ENCODE results near the gene SPOCK1. TPM values are rescaled to one million over a fixed set of nuclear protein-coding genes. Genes with fewer than 3 reads are reported as not detected.
"Not testable (repeated sequence)": the region's sequence is repeated elsewhere in the genome, so short reads cannot be mapped to it uniquely, and the experiment has no call there.

SPOCK1 gene
- total RNA-seq, 1 experiment from 2014 or later, result 10.9 TPM

GRCh38 chr5:137260820-137261695 is 238.1 kb downstream of the SPOCK1 start:
- H2BK5ac ChIP-seq (ENCODE audit: insufficient read length, low read length), result no peak overlapping the region
- no peak overlapping the region for H2BK20ac ChIP-seq (ENCODE audit: low read depth, low read length, poor library complexity, severe bottlenecking)
- H3K79me2 ChIP-seq (ENCODE audit: insufficient read depth, low read length), result no peaks in the 10 kb centered on the region
- no peak overlapping the region for H2BK15ac ChIP-seq (ENCODE audit: low read depth, low read length)
- H3K36me3 Mint-ChIP-seq (ENCODE audit: insufficient read depth in 1 of 3, low read depth in 3 of 3), result no peaks in the 10 kb centered on the region; a peak in 1 of 7 replicates
- no peak for TF ChIP-seq CTCF (conservative IDR thresholded peaks at IDR 0.05)
- no peak overlapping the region for H2BK12ac ChIP-seq (ENCODE audit: insufficient read length, low read depth, low read length)
- H2BK120ac ChIP-seq (ENCODE audit: low read depth, low read length, poor library complexity, severe bottlenecking), result no peak overlapping the region
- H3K27me3 Mint-ChIP-seq (ENCODE audit: low read depth), result no peaks in the 10 kb centered on the region
- no peaks in the 10 kb centered on the region for H3K79me1 ChIP-seq (ENCODE audit: insufficient read depth, low read depth, low read length, poor library complexity, severe bottlenecking)
- no peak overlapping the region for H3K4me3 Mint-ChIP-seq
- H4K8ac ChIP-seq (replicated peaks; ENCODE audit: insufficient read length, low read depth, low read length), result no peak overlapping the region
- no peak overlapping the region for H2AFZ ChIP-seq (ENCODE audit: low read length)
- no peak overlapping the region for H3K56ac ChIP-seq (ENCODE audit: insufficient read length, low read depth, low read length)
- WGBS (ENCODE audit: extremely low coverage, insufficient read length, low lambda C conversion rate), result no CpG with 5 or more reads among the region's 5 CpGs
- H3K9me3 ChIP-seq (ENCODE audit: control insufficient read depth, low read depth, low read length), result no peaks in the 10 kb centered on the region
- H3K9me3 Mint-ChIP-seq, result no peaks in the 10 kb centered on the region
- no peaks in the 10 kb centered on the region for H3K23me2 ChIP-seq (ENCODE audit: insufficient read length, low read depth, low read length, poor library complexity, severe bottlenecking)
- peaks cover 2 to 6% of the 10 kb centered on the region in 2 experiments; a peak in 2 of 4 replicates for H3K4me1 Mint-ChIP-seq
- no peaks in the 10 kb centered on the region for H3K4me1 ChIP-seq (ENCODE audit: insufficient read depth, low read length)
- no peaks in the 10 kb centered on the region for H3K27me3 ChIP-seq (ENCODE audit: insufficient read depth, low read length)
- no peak overlapping the region for H3K18ac ChIP-seq (ENCODE audit: insufficient read length, low read depth, low read length)
- H4K20me1 ChIP-seq (ENCODE audit: control insufficient read depth, insufficient read depth, insufficient read length), result no peaks in the 10 kb centered on the region
- H4K5ac ChIP-seq (ENCODE audit: insufficient read length, low read depth, low read length), result no peak overlapping the region
- H3K4ac ChIP-seq (ENCODE audit: low read depth, low read length), result no peak overlapping the region
- H2AK5ac ChIP-seq (ENCODE audit: insufficient read length, low read length), result no peak overlapping the region
- H3T11ph ChIP-seq (ENCODE audit: low read length), result no peak overlapping the region
- H3K27ac Mint-ChIP-seq, result no peak overlapping the region
- no peak overlapping the region for H3K4me2 ChIP-seq (ENCODE audit: insufficient read depth, insufficient read length, low read length)
- H3K27ac ChIP-seq (ENCODE audit: insufficient read length, low read depth, low read length), result no peak overlapping the region
- no peak overlapping the region for H3K9ac ChIP-seq (ENCODE audit: extremely low read depth, insufficient read length, low read length)
- no peak overlapping the region for H3K23ac ChIP-seq (ENCODE audit: insufficient read length, low read depth, low read length)
- no peak overlapping the region for H4K91ac ChIP-seq (ENCODE audit: insufficient read length, low read depth, low read length)
- no peak for DNase-seq
- H3K14ac ChIP-seq (ENCODE audit: insufficient read depth, low read length), result no peak overlapping the region

GRCh38 chr5:137259115-137259514 is 240.0 kb downstream of the SPOCK1 start:
- not testable (repeated sequence) for H3K23me2 ChIP-seq (ENCODE audit: insufficient read length, low read depth, low read length, poor library complexity, severe bottlenecking); H3K56ac ChIP-seq (ENCODE audit: insufficient read length, low read depth, low read length); DNase-seq; H2AFZ ChIP-seq (ENCODE audit: low read length); H3K23ac ChIP-seq (ENCODE audit: insufficient read length, low read depth, low read length); H3K27me3 ChIP-seq (ENCODE audit: insufficient read depth, low read length); H4K5ac ChIP-seq (ENCODE audit: insufficient read length, low read depth, low read length); H2BK20ac ChIP-seq (ENCODE audit: low read depth, low read length, poor library complexity, severe bottlenecking); H3K79me2 ChIP-seq (ENCODE audit: insufficient read depth, low read length); H4K91ac ChIP-seq (ENCODE audit: insufficient read length, low read depth, low read length); H2BK15ac ChIP-seq (ENCODE audit: low read depth, low read length); H3T11ph ChIP-seq (ENCODE audit: low read length); H3K79me1 ChIP-seq (ENCODE audit: insufficient read depth, low read depth, low read length, poor library complexity, severe bottlenecking); H2BK120ac ChIP-seq (ENCODE audit: low read depth, low read length, poor library complexity, severe bottlenecking); H3K27me3 Mint-ChIP-seq (ENCODE audit: low read depth); H2BK12ac ChIP-seq (ENCODE audit: insufficient read length, low read depth, low read length); H3K36me3 Mint-ChIP-seq (ENCODE audit: insufficient read depth in 1 of 3, low read depth in 3 of 3); H3K9me3 Mint-ChIP-seq; H3K27ac Mint-ChIP-seq; H3K18ac ChIP-seq (ENCODE audit: insufficient read length, low read depth, low read length); H3K27ac ChIP-seq (ENCODE audit: insufficient read length, low read depth, low read length); H4K20me1 ChIP-seq (ENCODE audit: control insufficient read depth, insufficient read depth, insufficient read length); H2AK5ac ChIP-seq (ENCODE audit: insufficient read length, low read length); H3K9ac ChIP-seq (ENCODE audit: extremely low read depth, insufficient read length, low read length); H4K8ac ChIP-seq (replicated peaks; ENCODE audit: insufficient read length, low read depth, low read length); H2BK5ac ChIP-seq (ENCODE audit: insufficient read length, low read length); H3K4me1 Mint-ChIP-seq; H3K4ac ChIP-seq (ENCODE audit: low read depth, low read length); H3K14ac ChIP-seq (ENCODE audit: insufficient read depth, low read length); H3K9me3 ChIP-seq (ENCODE audit: control insufficient read depth, low read depth, low read length); H3K4me3 Mint-ChIP-seq; H3K4me2 ChIP-seq (ENCODE audit: insufficient read depth, insufficient read length, low read length); H3K4me1 ChIP-seq (ENCODE audit: insufficient read depth, low read length)
- WGBS (ENCODE audit: extremely low coverage, insufficient read length, low lambda C conversion rate), result no CpG with 5 or more reads among the region's 2 CpGs

All from H9 (cell line).